Lower lobe of right lung (tissue), 2 donors: ENCODE data around the gene KCNG2. TPM values are rescaled to one million over a fixed set of nuclear protein-coding genes. Genes with fewer than 3 reads are reported as not detected.

Experiments used
- ATAC-seq, 2 donors: fragments of 200-7000 bp; cut with Tn5 transposase; one replicate each; pipeline ENCODE4 v1.9.1; 2020 to 2022; ENCODE audit warnings: mild to moderate bottlenecking in 2 of 2, moderate library complexity in 2 of 2
- DNase-seq: peaks from one replicate; pipeline ENCODE4 v3.0.0-alpha.2; 2020
- H3K27ac ChIP-seq: fragments of 200-600 bp; one replicate; pipeline ENCODE4 v1.8.0; 2022
- H3K27me3 ChIP-seq: fragments of 200-600 bp; one replicate; pipeline ENCODE4 v1.8.0; 2022; ENCODE audit warnings: low read depth
- H3K36me3 ChIP-seq: fragments of 200-600 bp; one replicate; pipeline ENCODE4 v1.8.0; 2022; ENCODE audit warnings: mild to moderate bottlenecking
- H3K4me1 ChIP-seq: fragments of 200-600 bp; one replicate; pipeline ENCODE4 v1.8.0; 2022
- H3K4me3 ChIP-seq: fragments of 200-600 bp; one replicate; pipeline ENCODE4 v1.8.0; 2022; ENCODE audit warnings: mild to moderate bottlenecking
- H3K9me3 ChIP-seq: fragments of 200-600 bp; one replicate; pipeline ENCODE4 v1.8.0; 2022
- intact Hi-C: fragments of 100-400 bp; cut with DNase I; formaldehyde crosslinking; loops from one replicate; pipeline ENCODE4 v1.11.0; 2022
- total RNA-seq: library from RNA; stranded (reverse); fragmentation: NEBNext Ultra II Directional; extraction: Animal tissue kit (Norgen Biotek cat#: 25700); gene quantifications from one replicate; pipeline ENCODE4 v1.2.1, GENCODE V29; 2021
- TF ChIP-seq, protein P1 (sequence below): fragments of 200-600 bp; IDR thresholded peaks from one replicate; pipeline ENCODE4 v1.8.0; 2022; ENCODE audit warnings: antibody characterized with exemption, mild to moderate bottlenecking
- donor health status: DM: no; HTN: yes; CAD: no; lungs with severe emphysema.

KCNG2 gene
- total RNA-seq, 1 donor from 2014 or later: 0.50 TPM

DNA sequence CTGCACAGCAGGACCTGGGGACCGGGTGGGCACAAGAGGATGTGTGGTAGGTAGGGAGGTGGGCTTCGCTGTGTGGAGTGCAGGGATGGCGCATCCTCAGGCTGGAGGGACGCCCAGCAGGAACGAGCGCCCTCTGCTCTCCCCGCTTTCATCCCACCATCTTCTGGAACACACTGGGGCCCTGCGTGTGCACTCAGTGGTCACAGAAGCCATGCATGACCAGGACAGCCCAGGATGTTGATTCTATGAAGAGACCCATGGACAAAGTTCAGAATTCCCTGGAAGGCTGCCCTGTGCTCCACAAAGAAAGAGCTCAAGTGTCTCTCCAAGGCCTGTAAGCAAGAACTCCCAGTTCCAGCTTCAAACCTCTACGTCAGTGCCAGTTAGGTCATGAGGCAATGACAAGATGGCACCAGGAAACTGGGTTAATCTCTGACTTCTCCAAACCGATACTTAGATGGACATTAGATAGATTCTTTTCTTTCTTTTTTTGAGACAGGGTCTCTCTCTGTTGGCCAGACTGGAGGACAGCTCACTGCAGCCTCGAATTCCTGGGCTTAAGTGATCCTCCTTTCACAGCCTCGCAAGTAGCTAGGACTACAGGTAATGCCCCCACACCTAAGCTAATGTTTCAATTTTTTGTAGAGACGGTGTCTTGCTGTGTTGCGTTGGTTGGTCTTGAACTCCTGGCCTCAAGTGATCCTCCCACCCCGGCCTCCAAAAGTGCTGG, 150.3 kb downstream of the KCNG2 start:
- H3K4me1 ChIP-seq: peaks cover 62% of the 10 kb centered on the region
- DNase-seq: peak; percentile 26
- no peaks in the 10 kb centered on the region for H3K9me3 ChIP-seq
- ATAC-seq: no peak
- peaks cover 17% of the 10 kb centered on the region for H3K36me3 ChIP-seq
- TF ChIP-seq, protein P1, sequence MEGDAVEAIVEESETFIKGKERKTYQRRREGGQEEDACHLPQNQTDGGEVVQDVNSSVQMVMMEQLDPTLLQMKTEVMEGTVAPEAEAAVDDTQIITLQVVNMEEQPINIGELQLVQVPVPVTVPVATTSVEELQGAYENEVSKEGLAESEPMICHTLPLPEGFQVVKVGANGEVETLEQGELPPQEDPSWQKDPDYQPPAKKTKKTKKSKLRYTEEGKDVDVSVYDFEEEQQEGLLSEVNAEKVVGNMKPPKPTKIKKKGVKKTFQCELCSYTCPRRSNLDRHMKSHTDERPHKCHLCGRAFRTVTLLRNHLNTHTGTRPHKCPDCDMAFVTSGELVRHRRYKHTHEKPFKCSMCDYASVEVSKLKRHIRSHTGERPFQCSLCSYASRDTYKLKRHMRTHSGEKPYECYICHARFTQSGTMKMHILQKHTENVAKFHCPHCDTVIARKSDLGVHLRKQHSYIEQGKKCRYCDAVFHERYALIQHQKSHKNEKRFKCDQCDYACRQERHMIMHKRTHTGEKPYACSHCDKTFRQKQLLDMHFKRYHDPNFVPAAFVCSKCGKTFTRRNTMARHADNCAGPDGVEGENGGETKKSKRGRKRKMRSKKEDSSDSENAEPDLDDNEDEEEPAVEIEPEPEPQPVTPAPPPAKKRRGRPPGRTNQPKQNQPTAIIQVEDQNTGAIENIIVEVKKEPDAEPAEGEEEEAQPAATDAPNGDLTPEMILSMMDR: no peak
- no peak overlapping the region for H3K4me3 ChIP-seq
- intact Hi-C loops: no loop called here
- no peaks in the 10 kb centered on the region for H3K27me3 ChIP-seq
- H3K27ac ChIP-seq: no peak overlapping the region

DNA sequence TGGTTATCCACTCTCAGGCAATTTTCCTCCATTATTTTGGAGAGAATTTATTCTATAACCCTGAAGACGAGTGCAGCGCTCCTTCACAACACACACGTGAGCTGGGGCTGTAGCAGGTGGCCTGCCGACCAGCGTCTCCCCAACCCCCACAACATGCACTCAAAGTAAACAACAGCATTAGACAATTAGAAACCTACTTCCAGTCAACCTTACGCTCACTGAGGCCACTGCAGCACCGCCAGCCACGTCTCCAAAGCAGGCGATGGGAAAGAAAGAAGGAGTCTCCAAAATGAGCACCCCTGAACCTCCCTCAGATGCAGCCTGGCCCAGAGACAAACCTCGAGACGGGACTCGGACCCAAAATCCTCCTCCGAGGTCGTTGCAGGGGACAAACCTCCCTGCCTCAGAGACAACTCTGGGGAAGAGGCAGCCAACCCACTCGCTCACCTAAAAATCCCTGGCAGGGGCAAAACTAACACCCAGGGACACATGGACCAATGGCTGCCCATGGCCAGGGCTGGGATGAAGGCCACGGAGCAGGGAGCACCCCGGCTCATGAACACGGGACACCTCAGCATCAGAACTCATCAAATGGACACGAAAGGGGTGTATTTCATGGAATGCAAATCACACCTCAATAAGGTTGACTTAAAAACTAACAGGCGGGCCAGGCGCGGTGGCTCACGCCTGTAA, 151.1 kb downstream of the KCNG2 start:
- H3K36me3 ChIP-seq: peaks cover 13% of the 10 kb centered on the region
- peaks cover 62% of the 10 kb centered on the region for H3K4me1 ChIP-seq
- H3K4me3 ChIP-seq: no peak overlapping the region
- no peaks in the 10 kb centered on the region for H3K27me3 ChIP-seq
- intact Hi-C loops: no loop called here
- no peaks in the 10 kb centered on the region for H3K9me3 ChIP-seq
- TF ChIP-seq, protein P1: no peak
- peak; percentile 38 for DNase-seq
- no peak for ATAC-seq
- no peak overlapping the region for H3K27ac ChIP-seq

Other genes with a start within 250 kb of the KCNG2 start
- gene CTDP1, start 118.1 kb upstream of the KCNG2 start, total RNA-seq: 25.2 TPM
- gene SLC66A2, start 153.7 kb downstream of the KCNG2 start, total RNA-seq: 54.2 TPM
- 46.6 TPM for gene HSBP1L1, start 166.7 kb downstream of the KCNG2 start, total RNA-seq
- gene TXNL4A, start 190.6 kb downstream of the KCNG2 start, total RNA-seq: 78.7 TPM
- 14.8 TPM for gene RBFA, start 236.5 kb downstream of the KCNG2 start, total RNA-seq